Kasumi-1 (cell line): ENCODE measurements around the gene DPF3.

ENCODE experiments used
- DNase-seq, 2 experiments: peaks; one replicate each; lab custom pipeline; 2025; lab: John Stamatoyannopoulos, UW

DPF3 gene

DNA sequence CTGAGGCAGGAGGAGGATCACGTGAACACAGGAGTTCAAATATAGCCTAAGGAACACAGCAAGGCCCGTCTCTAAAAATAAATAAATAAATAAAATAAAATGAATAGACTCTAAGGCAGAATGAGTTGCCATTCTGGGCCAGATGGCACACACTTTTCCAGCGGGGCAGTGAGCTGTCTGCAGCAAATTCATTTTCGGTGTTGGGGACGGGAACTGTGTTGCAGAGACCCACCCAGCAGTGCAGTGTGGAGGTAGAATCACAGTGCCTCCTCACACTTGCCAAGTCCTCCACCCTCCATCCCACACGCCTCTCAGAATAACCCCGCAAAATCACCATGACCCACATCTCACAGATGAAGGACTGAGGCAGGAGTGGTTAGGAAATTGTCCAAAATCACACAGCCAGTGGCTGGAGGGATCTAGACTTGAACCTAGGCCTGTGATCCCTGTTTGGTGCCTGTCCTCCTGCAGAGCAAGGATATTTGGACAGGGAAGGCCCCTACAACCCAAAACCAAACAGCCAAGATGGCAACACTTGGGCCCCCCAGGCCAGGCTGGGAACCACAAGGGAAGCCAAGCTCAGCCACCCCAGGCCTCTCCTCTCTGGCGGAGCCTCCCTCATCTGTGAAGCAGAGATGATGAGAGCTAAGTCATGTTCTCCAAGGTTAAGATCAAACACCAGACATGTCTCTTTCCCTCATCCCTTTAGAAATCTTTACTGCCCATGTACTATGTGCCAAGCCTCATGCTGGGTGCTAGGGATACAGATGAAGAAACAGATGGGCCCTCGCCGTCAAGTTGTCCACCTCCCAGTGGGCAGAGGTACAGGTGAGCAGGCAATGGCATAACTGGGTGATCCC lies 152.7 kb downstream of the DPF3 start:
- no peak for DNase-seq

DNA sequence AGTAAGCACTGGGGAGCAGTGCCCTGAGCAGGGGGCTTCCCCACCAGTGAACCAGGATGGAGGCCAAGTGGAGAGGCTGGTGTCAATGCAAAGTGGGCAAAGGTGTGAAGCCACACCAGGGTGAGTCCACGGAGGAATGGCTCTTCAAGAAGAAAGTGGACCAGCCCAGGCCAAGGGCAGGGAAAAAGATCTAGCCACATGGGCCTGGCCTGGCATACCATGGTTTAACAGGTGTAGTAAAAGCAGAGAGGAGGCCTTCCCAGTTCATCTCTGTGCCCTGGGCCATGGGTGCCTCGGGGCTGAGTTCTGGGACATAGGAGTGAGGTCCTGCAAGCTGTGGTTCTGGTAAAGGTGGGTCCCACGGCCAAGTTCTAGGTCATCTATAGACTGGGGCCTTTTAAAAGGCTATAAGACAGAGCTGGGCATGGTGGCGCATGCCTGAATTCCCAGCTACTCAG lies 153.4 kb downstream of the DPF3 start:
- no peak for DNase-seq

DNA sequence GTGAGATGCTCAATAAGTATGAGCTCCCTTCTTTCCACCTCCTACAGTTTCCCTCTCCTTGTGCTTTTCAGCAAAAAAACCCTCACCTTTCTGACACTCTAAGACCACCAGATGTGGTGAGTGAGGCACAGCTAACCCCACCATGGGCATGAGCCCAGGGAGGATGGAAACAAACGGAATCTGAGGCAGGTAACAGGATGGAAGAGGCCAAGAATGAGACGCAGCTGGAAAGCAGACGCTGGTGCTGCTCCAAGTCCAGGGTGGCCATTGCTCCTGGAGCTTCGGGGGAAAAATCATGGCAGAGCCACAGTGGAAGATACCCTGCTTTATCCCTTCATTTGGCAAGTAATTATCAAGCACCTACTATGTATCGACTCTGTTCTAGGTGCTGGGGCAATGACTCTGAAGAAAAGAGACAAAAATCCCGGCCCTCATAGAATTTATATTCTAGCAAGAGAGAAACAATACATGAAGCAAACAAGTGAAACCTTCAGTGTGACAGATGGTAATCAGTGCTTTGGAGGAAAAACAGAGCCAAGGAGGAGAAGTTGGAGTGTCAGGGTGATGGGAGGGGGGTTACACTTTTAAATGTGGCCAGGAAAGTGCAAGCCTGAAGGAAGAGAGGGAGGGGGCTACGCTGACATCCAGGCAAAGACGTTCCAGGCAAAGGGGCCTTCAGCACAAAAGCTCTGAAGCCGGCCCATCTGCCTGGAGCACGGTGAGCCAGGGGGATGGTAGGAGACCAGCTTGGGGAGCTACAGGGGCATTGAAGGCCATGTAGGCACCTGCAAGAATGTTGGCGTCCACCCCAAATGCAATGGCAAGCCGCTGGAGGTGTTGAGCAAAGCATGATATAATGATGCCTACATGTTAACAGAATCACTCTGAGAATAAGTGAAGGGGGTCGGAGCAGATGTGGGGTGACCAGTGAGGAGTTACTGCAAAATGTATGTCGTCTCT lies 154.2 kb downstream of the DPF3 start:
- DNase-seq, result no peak

DNA sequence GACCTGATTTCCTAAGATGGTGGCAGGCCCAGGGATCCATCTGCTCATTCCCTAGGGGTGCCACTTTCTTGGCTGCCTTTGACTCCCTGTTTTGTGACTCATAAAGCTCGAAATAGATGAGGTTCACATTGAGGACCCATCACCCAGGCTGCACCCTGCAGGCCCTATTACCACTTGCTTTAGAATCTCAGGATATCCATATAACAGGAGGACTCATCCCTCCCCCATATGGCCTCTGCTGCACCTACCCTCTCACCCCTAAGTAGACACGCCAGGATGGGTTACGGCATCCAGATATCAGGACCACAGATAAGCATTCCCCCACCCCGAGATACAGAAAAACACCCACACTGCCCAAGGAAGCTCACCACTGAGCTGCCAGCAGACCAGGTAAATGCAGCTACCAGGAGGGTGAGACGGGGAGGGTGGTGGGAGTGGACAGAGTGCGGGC lies 155.7 kb downstream of the DPF3 start:
- no peak for DNase-seq

DNA sequence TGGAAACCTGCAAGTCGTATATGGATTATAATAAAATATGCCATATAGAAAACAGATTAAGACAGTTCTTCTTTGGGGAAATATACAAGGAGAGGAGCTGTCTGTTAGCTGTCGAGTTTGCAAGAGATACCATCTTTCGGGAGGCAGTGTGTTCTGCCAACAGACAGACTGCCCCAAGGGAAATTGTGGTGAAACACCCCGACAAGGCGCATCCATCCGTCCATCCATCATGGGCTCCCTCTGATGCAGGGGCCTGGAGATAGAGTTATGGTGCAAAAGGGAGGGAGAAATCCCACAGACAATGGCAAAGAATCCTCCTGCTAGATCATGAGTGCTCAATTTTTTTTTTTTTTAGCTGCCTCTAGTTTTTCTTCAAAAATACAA lies 156.3 kb downstream of the DPF3 start:
- no peak for DNase-seq

DNA sequence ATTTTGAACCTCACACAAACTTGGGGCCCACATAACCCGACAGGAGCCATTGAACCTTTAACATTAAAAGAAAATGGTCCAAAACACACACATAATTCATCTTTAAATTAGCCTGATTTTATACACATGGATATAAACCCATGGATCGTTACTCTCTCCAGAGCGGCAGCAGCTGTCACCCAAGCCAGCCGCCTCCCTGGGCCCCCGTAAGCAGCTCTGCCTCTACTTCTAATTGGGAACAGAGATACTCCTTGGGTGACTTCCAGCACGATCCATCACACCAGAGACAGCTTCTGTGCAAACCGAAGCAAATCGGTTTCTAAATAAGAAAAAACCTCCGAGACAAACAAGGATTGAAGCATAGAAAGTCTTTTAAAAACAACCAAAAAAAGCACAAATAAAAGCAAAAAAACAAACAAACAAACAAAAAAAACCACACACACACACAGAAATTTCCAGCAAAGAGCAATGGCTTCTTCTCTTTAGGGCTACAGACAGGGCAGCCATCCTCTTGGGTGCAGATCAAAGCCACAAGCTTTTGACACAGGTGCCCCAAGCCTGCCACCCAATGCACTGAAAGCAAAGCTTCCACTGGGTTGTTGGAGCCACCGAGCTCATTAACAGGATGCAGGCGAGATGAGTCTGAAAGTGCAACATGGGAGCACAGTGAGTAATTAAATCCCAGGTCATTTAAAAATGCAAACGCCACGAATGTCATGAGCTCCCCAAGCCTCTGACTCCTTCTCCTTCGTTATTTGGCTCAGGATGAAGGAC lies 156.9 kb downstream of the DPF3 start:
- DNase-seq, result no peak

DNA sequence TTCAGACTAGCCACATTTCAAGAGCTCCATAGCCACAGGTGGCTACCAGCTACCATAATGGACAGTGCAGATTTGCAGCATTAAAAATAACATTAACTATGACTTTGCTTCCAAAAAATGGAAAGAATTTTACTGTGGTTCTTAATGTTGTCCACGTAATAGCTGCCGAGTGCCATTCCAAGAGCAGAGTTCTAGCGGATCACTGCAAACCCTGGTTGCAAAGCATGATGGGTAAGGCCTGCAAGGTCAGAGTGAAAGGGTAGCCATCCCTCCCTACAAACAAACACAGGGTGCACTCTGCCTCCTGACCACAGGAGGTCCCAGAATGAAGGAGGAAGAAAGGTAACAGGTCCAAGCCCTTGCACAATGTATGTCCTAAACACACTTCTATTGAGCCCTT lies 157.6 kb downstream of the DPF3 start:
- DNase-seq, result no peak

DNA sequence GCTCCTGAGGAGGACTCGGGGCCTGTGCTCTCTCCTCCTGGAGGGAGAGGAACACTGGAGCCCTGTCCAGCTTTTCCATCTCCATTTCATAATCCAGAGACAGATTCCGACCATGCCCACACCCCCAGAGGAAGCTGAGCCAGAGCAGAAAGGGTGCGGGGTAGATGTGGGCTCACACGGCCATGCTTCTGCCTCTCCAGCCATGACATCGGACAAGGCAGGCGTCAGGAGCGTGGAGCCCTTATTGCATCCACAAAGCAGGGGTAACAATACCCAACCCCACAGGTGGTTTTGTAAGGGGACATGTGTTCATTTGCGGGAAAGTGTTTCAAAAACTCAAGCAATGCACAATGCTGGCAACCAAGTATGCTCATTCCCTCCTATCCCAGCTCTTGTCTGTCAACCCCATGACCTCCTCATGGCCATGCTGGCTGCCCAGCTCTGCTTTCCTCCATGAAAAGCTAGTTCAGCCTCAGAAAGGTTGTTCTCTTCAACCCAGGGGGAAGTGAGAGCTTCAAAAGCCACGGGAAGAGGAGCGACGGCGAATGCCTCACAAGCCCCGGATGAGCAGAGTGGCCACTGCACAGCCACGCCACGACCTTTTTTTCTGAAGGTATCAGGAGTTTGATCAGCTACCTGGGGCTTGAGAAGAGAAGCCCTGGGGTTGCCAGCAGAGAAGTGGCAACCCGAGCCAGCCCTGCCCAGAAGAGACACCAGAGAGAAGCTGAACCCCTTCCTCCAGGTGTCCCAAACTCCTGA lies 161.7 kb downstream of the DPF3 start:
- no peak for DNase-seq

DNA sequence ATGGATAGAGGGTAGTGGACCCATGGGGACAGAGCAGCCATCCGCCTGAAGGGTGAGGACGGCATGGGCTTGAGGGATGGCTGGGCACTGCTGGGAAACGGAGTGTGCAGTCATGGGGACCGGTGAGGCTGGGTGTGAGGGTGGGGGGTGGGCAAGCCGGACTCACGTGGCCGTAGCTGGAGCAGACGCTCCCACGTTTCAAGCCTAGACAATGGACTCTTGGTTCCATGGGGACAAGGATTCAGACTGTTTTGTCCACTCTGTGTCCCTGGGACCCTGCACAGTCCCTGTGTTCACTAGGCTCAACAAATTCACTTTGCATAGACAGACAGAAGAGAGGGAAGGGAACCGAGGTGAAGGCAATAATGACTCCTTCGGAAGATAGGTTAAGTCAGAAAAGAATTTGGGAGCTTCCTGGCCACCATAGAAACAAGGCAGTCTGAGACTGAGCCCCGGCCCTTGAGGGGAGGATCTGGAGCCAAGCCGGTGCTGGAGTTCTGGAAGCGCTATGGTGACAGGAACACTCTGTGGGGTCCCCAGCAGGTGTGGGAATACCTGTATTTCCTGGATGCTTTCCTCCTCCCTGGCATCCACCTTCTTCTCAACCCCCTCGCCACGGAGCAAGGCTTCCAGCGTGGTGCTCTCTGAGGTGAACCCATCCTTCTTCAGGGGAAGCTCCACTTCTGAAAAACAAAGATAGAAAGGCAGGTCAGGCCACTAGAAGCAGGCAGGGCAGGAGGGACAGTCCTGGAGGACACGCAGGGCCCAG lies 162.5 kb downstream of the DPF3 start:
- DNase-seq, result no peak

DNA sequence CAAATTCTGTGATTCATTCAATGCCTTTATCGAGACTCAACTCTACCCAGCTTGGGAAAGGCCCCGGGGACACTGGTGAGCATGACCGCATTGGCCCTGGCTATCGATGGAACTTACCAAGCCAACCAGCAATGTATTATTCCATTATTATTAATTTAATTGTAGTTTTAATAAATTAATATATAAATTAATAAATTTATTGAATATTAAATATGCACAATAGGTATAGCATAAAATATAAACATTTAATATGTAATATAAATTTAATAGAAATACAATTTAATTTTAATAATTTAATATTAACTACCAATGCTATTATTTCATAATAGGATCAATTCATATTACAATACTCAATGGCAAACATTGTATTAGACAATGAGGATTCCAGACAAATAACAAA lies 163.4 kb downstream of the DPF3 start:
- DNase-seq, result no peak

DNA sequence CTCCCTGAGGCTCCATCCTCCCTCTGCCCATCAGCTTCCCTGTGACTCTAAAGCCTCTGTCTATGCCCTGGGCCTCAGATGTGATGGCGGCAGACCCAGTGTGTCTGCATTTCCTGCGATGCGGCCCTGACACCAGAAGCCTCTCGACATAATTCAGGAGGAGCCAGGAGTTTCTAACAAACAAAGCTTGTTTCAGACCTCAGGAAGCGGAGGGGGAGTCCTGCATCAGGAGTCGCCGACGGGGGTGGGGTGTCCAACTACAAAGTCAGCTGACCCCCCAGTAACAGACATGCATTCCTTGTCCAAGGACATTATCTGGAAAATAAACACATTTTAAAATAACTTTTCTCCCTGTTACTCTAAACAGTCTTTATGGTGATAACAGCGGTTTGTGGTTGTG lies 167.5 kb downstream of the DPF3 start:
- DNase-seq, result no peak

DNA sequence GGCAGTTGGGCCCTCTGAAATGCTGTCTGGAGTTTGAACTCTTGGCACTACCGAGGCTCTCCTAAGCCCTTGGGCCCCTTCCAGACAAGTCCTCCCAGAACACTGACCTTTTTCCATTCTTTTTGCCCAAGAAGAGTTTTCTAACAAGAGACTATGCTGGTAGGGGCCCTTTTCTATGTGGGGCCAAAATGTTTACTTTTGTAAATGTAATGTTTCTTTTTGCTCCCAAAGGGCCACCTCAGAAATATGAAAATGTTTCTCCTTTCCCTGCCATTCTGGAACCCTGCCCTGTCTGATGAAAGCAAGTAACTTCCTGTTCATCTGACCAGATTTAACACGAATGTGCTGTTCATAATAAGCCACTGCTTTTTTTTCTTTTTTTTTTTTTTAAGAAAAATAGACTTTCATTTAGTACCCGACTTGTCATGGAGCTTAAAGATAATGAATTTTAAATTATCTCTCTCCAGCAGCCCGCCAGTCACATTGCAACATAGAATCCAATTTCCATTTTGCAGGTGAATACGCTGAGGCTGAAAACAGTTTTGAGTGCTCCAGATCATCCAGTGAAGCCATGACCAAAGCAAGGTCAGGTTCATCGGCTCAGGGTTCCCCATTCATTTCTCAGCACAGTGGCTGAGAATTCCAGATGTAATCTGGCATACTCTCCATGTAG lies 169.9 kb downstream of the DPF3 start:
- no peak for DNase-seq

DNA sequence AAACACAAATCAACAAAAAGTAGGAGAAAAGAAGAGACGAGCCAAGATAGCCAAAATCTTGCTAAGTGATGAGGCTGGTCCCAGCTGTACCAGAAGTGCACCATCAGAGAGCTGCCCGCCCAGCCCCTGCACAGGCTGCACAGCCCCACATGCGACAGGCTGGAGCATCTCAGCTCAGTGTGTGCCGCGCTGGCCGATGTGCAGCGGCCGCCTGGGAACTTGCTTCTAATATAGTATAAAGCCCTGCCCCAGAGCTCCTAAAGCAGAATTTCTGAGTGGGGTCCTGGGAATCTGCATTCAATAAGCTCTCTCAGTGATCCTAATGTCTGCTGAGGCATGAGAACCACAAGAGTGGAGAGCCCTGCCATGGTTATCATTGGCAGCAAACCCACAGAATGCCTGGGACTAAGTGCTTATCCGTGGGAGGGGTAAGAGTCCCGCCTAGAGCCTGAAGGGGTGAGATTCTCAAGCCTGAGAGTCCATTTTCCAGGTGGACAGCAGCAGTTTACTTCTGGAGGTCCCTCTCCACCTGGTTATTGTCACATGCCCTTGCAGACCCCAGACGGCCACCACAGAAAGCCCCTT lies 171.6 kb downstream of the DPF3 start:
- DNase-seq, result no peak

DNA sequence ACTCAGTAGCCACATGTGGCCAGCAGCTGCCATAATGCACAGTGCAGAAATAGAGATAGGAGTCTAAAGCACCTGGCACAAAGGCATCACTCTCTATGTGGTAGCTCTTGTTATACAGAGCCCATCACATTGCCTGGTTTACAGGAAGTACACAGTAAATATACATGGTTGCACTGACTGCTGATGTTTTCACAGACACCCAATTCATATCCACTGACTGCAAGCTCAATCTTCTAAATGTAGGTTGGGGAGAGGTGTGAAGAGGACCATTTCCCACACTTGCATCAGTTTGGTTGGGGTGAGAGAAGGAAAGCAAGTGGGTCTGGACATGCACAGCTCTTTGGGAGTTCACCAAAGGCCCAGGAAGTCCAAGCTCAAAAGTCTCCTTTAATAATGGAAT lies 172.8 kb downstream of the DPF3 start:
- DNase-seq, result no peak

DNA sequence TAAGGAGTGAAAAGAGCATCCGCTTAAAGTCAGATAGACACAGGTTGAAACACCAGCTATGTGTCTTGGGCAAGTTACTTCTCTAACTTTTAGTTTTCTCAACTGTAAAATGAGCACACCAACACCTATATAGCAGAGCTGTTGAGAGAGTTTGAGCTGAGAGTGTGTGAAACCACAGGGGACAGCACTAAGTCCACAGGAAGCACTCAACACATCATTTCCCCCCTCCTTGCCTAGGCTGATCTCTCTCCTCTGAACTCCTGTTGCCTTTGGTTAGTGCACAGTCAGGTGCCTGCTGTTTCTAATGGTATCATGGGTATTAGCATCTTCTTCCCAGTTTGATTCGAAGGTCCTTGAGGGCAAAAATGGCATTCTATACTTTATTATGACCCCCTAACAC lies 176.7 kb downstream of the DPF3 start:
- no peak for DNase-seq

DNA sequence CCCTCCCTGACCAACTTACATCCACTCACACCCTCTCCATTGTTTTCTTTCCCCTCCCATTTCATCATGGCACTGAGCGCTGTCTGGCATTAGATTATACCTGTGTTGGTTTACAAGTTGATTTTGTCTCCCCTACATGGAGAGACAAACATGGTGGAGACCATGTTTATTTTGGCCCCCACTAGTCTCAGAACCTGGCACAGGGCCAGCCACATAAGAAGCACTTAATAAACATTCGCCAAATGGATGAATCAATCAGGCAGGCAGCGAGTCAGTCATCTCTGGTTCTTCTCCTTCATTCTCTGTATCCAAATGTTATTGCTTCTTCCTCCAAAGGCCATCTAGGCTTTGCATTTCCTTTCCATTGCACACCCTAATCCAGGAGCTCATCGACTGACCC lies 177.4 kb downstream of the DPF3 start:
- DNase-seq, result no peak

DNA sequence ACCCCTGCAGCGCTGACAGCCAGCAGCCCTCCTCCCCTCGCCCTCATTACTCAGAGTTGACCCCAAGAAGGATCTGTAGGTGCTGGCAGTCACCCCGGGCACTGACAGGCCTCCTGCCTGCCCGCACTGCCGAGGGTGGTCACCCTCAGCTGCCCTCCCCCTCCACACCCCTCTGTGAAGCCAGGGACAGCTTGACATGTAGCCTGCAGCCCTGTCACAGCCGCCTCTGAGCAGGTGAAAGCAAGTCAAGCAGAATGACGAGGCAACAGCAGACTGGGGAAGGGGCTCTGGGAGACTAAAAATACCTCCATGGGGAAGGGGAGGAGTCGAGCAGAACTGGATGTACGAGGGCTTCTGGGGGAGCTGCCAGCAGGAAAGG lies 178.1 kb downstream of the DPF3 start:
- no peak for DNase-seq

DNA sequence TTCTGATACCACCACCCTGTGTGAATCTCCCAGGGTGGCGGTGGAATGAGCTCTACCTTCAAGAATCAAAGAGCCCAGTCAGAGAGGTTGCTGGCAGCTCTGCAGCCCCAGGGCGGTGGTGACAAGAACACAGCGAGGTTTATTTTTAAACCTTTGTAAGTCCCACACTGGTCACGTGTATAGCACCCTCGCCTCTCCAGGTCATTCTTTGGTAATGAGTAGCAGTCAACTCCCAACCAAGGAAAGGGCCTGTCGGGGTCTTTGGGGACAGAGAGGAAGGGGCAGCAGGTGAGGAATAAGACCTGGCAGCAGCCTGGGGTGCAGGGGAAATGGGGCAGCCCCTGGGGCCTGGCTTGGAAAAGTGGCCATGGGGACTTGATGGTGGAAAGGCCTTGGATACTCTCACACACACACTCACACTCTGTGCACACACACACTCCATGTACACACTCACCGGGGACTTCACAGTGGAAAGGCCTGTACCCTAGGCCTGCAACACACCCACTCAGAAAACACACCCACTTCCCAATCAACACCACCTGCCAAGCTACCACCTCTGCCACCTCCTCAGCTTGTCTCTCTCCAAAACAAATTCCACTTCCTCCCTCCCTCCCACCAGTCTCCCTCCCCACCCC lies 178.6 kb downstream of the DPF3 start:
- peak; percentile 12 to 14 for DNase-seq

DNA sequence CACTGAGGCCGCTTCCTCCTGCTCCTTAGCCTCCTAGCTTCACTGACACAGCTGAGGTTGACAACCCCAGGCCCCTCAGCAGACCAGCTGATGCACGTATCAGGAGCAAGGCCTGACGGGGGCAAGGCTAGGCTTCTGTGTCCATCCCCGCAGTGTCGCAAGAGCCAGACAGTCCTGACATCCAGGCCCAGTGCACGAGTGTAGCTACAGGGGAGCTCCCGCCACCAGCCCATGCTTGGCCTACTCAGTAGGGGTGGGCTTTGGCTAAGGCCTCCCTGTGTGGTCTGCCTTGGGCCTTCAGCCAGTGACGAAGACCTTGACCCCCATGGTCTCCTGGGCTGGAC lies 179.1 kb downstream of the DPF3 start:
- DNase-seq, result no peak
